ENCODE results near the gene LIX1.

DNA sequence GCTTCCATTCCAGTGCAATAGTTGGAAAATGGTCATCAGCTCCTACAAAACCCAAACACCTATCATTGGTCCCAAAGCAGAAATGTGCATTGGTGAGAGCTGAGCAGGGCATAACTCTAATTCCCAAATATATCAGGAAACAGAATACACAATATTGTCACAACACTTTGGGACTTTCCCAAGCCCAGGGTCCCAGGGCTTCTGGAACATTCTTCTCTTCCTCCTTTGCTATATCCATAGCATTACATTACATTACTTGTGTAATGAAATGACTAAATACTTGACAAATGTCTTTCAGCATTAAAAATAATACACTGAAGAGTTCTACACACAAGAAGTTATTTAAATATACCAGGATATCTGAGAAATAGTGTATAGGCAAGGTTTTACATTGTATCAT is 45.6 kb downstream of the LIX1 start:
- TF ChIP-seq GABPA (IDR thresholded peaks at IDR 0.05 in 1 of 2, conservative IDR thresholded peaks at IDR 0.05 in 1 of 2) (no peak), FOXA1 (IDR thresholded peaks at IDR 0.05) (no peak), TAF1 (conservative IDR thresholded peaks at IDR 0.05) (no peak)
- TF ChIP-seq, protein P1, sequence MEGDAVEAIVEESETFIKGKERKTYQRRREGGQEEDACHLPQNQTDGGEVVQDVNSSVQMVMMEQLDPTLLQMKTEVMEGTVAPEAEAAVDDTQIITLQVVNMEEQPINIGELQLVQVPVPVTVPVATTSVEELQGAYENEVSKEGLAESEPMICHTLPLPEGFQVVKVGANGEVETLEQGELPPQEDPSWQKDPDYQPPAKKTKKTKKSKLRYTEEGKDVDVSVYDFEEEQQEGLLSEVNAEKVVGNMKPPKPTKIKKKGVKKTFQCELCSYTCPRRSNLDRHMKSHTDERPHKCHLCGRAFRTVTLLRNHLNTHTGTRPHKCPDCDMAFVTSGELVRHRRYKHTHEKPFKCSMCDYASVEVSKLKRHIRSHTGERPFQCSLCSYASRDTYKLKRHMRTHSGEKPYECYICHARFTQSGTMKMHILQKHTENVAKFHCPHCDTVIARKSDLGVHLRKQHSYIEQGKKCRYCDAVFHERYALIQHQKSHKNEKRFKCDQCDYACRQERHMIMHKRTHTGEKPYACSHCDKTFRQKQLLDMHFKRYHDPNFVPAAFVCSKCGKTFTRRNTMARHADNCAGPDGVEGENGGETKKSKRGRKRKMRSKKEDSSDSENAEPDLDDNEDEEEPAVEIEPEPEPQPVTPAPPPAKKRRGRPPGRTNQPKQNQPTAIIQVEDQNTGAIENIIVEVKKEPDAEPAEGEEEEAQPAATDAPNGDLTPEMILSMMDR (IDR thresholded peaks at IDR 0.05; ENCODE audit: low read depth, low read length, missing input control), result no peak
- TF ChIP-seq, protein P2, sequence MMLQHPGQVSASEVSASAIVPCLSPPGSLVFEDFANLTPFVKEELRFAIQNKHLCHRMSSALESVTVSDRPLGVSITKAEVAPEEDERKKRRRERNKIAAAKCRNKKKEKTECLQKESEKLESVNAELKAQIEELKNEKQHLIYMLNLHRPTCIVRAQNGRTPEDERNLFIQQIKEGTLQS (IDR thresholded peaks at IDR 0.05), result no peak
- TF ChIP-seq, protein P3, sequence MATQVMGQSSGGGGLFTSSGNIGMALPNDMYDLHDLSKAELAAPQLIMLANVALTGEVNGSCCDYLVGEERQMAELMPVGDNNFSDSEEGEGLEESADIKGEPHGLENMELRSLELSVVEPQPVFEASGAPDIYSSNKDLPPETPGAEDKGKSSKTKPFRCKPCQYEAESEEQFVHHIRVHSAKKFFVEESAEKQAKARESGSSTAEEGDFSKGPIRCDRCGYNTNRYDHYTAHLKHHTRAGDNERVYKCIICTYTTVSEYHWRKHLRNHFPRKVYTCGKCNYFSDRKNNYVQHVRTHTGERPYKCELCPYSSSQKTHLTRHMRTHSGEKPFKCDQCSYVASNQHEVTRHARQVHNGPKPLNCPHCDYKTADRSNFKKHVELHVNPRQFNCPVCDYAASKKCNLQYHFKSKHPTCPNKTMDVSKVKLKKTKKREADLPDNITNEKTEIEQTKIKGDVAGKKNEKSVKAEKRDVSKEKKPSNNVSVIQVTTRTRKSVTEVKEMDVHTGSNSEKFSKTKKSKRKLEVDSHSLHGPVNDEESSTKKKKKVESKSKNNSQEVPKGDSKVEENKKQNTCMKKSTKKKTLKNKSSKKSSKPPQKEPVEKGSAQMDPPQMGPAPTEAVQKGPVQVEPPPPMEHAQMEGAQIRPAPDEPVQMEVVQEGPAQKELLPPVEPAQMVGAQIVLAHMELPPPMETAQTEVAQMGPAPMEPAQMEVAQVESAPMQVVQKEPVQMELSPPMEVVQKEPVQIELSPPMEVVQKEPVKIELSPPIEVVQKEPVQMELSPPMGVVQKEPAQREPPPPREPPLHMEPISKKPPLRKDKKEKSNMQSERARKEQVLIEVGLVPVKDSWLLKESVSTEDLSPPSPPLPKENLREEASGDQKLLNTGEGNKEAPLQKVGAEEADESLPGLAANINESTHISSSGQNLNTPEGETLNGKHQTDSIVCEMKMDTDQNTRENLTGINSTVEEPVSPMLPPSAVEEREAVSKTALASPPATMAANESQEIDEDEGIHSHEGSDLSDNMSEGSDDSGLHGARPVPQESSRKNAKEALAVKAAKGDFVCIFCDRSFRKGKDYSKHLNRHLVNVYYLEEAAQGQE (IDR thresholded peaks at IDR 0.05), result no peak
